ENCODE measurements around the gene UBE2E2. TPM values are rescaled to one million over a fixed set of nuclear protein-coding genes. Genes with fewer than 3 reads are reported as not detected.

The UBE2E2 gene
- total RNA-seq, 3 donors from 2014 or later, result 31.5 to 96.2 (median 59.7) TPM

DNA sequence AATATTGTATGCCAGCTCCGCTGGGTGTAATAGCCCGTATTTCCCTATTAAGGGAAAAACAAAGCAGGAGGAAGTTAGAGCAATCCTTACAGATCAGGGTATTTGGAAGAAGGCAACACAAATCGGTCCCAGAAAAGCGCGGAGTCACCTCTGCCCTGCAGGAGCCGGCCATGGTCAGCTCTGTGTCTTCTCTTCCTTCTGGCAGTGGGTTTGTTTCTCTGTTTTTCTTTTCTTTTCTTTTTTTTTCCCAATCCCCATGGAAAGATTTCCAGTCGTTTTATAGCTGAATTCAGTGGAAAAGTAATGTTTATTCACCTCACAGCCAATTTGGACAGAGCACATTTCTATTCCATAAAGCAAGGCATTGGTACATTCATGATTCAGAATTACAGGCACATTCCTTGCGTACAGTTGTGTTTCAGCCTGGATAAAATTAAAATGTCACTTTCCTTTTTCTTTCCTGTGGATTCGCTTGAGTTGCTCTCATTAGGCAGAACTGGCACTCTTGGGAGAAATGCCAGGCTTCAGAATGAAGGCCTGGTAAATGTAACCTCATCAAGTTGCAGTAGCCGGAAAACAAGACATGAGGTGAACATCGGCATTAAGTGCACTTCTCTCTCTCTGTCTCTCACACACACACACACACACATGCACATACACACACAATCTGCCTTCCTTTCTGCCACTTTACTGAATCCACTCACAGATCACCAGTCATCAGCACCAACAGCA is 398.1 kb downstream of the UBE2E2 start:
- no peaks in the 10 kb centered on the region for H3K4me1 ChIP-seq
- intact Hi-C loops (cut with DNase I; ENCODE audit: low total_unique reads), result no loop called here
- H3K9me3 ChIP-seq, result no peaks in the 10 kb centered on the region
- no peaks in the 10 kb centered on the region for H3K27me3 ChIP-seq
- no peak overlapping the region for H3K4me3 ChIP-seq
- TF ChIP-seq POLR2AphosphoS5 (IDR thresholded peaks at IDR 0.05) (no peak), POLR2A (IDR thresholded peaks at IDR 0.05) (no peak)
- TF ChIP-seq, protein P1, sequence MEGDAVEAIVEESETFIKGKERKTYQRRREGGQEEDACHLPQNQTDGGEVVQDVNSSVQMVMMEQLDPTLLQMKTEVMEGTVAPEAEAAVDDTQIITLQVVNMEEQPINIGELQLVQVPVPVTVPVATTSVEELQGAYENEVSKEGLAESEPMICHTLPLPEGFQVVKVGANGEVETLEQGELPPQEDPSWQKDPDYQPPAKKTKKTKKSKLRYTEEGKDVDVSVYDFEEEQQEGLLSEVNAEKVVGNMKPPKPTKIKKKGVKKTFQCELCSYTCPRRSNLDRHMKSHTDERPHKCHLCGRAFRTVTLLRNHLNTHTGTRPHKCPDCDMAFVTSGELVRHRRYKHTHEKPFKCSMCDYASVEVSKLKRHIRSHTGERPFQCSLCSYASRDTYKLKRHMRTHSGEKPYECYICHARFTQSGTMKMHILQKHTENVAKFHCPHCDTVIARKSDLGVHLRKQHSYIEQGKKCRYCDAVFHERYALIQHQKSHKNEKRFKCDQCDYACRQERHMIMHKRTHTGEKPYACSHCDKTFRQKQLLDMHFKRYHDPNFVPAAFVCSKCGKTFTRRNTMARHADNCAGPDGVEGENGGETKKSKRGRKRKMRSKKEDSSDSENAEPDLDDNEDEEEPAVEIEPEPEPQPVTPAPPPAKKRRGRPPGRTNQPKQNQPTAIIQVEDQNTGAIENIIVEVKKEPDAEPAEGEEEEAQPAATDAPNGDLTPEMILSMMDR (IDR thresholded peaks at IDR 0.05), result no peak
- DNase-seq (ENCODE audit: low spot score in 2 of 2), result no peak
- no peak overlapping the region for H3K27ac ChIP-seq
- no peaks in the 10 kb centered on the region for H3K36me3 ChIP-seq

DNA sequence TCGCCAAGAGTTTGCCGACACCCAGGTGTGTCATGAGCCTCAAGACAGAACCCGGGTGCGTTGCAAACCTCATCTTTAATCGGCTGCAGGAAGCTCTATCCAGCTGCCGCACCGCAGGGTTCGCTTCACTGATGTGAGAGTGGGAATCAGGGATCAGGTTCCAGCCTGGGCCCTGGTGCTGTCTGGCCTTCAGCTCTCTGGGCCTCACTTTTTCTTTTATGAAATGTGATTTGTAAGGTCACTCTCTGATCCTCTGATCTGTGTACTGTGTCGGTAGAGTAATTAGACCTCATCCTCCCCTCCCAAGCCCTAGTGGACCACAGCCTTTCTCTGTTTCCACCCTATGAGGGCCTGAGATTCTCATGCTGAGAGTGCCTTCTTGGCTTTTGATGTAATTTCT is 399.8 kb downstream of the UBE2E2 start:
- H3K9me3 ChIP-seq, result no peaks in the 10 kb centered on the region
- H3K27ac ChIP-seq, result no peak overlapping the region
- no peaks in the 10 kb centered on the region for H3K4me1 ChIP-seq
- no peaks in the 10 kb centered on the region for H3K27me3 ChIP-seq
- H3K36me3 ChIP-seq, result no peaks in the 10 kb centered on the region
- no peak for TF ChIP-seq POLR2AphosphoS5 (IDR thresholded peaks at IDR 0.05)
- no peak for TF ChIP-seq POLR2A (IDR thresholded peaks at IDR 0.05)
- TF ChIP-seq, protein P1 (IDR thresholded peaks at IDR 0.05), result no peak
- no peak for DNase-seq (ENCODE audit: low spot score in 2 of 2)
- intact Hi-C loops (cut with DNase I; ENCODE audit: low total_unique reads), result no loop called here
- no peak overlapping the region for H3K4me3 ChIP-seq

DNA sequence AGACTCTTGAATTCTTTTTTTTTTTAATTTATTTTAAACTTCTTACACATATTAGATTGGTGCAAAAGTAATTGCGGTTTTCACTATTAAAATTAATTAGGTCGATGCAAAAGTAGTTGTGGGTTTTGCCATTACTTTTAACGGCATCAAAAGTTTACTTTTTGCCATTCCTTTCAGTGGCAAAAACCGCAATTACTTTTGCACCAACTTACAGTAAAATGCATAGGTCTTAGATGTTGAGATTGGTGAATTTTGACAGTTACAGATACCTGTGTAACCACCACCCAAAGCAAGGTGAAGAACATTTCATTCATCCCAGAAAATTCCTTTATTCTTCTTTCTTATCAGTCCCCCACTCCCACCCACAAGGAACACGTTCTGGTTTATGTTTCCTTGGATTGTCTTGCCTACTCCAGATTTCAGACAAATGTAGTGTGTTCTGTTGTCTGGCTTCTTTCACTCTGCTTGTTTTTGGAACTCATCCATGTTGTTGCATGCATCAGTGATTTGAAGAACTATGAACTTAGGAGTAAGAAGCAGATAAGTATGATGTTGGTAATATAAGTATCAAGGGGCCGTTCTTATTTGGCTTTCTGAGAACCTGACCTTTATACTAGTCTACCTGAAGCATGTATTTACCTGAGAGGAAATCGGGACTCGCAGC is 404.2 kb downstream of the UBE2E2 start:
- no peaks in the 10 kb centered on the region for H3K9me3 ChIP-seq
- H3K27me3 ChIP-seq, result no peaks in the 10 kb centered on the region
- no peak overlapping the region for H3K4me3 ChIP-seq
- no peaks in the 10 kb centered on the region for H3K4me1 ChIP-seq
- H3K27ac ChIP-seq, result no peak overlapping the region
- no peak for TF ChIP-seq POLR2A (IDR thresholded peaks at IDR 0.05)
- no peak for TF ChIP-seq POLR2AphosphoS5 (IDR thresholded peaks at IDR 0.05)
- TF ChIP-seq, protein P1 (IDR thresholded peaks at IDR 0.05), result no peak
- no peak for DNase-seq (ENCODE audit: low spot score in 2 of 2)
- no peaks in the 10 kb centered on the region for H3K36me3 ChIP-seq
- intact Hi-C loops (cut with DNase I; ENCODE audit: low total_unique reads), result loop anchor here (1.0 kb wide), 1 partner anchor 19 kb away; no protein-coding TSS in a partner anchor

DNA sequence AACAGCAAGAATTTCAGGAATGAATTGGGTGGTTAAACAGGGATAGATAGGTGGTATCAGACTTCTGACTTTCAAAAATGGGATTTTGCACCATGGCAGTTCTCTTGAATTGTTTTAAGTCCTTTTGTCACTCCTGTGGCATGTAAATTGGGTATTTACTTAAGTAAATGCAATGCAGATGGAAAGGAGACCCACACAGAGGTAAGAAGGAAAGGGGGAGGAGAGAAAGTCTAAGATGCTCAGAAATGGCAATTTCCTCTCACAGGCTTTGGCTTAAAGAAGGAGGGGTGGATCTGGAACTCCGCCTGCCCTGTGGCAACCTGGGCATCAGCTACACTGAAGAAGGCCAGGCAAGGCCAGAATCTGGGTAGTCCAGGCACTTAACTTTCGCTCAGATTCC is 405.5 kb downstream of the UBE2E2 start:
- Histone ChIP-seq H3K4me3 (no peak overlapping the region), H3K9me3 (no peaks in the 10 kb centered on the region), H3K27ac (no peak overlapping the region), H3K36me3 (no peaks in the 10 kb centered on the region), H3K27me3 (no peaks in the 10 kb centered on the region), H3K4me1 (no peaks in the 10 kb centered on the region)
- TF ChIP-seq POLR2A (IDR thresholded peaks at IDR 0.05), result no peak
- no peak for TF ChIP-seq POLR2AphosphoS5 (IDR thresholded peaks at IDR 0.05)
- TF ChIP-seq, protein P1 (IDR thresholded peaks at IDR 0.05), result no peak
- no peak for DNase-seq (ENCODE audit: low spot score in 2 of 2)
- intact Hi-C loops (cut with DNase I; ENCODE audit: low total_unique reads), result no loop called here

DNA sequence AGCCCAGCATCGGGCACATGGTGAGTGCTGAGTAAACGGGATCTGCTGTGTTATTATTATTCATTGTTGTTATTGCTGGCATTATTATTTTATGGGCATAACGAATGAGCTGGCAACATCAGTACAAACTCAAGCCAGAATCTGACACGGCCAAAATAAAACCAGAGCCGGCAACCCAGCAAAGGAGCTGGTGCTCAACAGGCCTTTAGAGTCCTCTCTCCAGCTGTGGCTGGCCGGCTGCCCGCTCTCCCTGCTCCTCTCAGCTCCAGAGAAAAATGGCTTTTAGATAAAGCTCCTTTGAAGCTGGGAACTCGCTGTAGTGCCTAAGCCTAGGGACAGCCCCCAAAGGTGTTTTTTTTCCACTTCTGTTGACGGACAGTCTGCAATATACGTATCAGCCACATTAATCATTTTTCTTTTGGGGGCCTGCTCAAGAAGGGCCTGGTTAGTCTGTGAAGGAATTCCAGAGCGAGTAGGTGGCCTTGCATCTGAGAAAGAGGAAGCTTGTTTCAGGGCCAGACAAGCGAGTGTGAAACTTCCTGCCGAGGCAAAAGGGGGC is 408.7 kb downstream of the UBE2E2 start:
- H3K27me3 ChIP-seq, result no peaks in the 10 kb centered on the region
- no peaks in the 10 kb centered on the region for H3K4me1 ChIP-seq
- H3K4me3 ChIP-seq, result peak overlapping the region; percentile 21 to 43 (median 26)
- no peak for TF ChIP-seq POLR2AphosphoS5 (IDR thresholded peaks at IDR 0.05)
- TF ChIP-seq POLR2A (IDR thresholded peaks at IDR 0.05), result no peak
- TF ChIP-seq, protein P1 (IDR thresholded peaks at IDR 0.05), result no peak
- H3K27ac ChIP-seq, result peak overlapping the region in 1 of 2 donors; percentile 4
- no peaks in the 10 kb centered on the region for H3K36me3 ChIP-seq
- H3K9me3 ChIP-seq, result no peaks in the 10 kb centered on the region
- no peak for DNase-seq (ENCODE audit: low spot score in 2 of 2)
- intact Hi-C loops (cut with DNase I; ENCODE audit: low total_unique reads), result no loop called here
